HG03025 (cell line): ENCODE results near the gene TSPAN18.

ENCODE experiments used
- ATAC-seq: cut with Tn5 transposase; IDR thresholded peaks from one replicate; pipeline ENCODE4 v1.9.1; 2021; ENCODE audit warnings: mild to moderate bottlenecking, moderate library complexity; ENCODE audit not compliant: unreplicated experiment, low FRiP score

Gene TSPAN18

DNA sequence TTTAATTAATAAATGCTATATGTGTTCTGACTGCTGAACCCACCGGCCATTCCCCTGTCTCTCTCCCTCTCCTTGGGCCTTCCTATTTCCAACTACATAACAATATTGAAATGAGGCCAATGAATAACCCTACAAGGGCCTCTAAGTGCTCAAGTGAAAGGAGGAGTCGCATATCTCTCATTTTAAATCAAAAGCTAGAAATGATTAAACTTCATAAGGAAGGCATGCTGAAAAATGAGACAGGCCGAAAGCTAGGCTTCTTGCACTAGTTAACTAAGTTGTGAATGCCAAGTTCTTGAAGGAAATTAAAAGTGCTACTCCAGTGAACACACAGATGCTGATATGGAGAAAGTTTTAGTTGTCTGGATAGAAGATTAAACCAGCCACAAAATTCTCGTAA, 109.2 kb downstream of the TSPAN18 start:
- ATAC-seq, result no peak

DNA sequence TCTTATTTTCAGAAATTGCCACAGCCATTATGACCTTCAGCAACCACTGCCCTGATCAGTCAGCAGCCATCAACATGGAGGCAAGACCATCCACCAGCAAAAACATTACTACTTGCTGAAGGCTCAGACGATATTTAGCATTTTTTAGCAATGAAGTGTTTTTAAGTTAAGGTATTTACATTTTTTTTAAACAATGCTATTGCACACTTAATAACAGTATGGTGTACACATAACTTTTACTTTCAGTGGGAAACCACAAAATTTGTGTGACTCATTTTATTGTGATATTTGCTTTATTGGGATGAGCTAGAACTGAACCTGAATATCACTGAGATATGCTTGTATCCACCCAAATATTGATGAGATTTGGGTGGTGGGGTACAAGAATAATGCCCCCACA, 110.9 kb downstream of the TSPAN18 start:
- ATAC-seq, result no peak

DNA sequence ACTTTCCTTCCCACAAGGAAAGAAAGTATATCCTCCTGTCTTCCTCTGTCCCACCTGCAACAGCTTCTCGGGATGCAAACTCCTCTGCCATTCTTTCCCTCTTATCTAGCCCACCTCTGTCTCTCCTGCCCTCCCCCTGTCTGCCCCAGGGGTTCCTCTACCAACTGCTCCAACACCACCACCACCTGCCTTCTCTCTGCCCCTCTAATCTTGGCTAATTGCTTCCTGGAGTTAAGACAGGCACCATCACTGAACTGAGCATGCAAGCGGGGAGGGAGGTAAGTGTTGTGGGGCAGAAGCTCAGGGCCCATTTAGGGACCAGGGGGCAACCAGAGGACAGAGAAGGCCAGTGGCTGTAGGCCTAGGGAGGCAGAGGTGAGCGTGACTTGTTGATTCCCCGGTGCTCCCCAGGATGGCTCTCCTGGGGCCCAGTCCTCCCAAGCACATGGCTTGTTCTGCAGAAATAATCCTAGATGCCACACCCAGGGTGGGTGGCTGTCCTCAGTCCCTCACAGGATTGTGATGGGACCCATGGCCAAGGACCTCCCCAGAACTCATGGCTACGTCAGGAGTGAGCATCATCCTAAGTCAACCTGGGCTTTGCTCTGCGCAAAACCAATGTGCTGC, 112.8 kb downstream of the TSPAN18 start:
- no peak for ATAC-seq

DNA sequence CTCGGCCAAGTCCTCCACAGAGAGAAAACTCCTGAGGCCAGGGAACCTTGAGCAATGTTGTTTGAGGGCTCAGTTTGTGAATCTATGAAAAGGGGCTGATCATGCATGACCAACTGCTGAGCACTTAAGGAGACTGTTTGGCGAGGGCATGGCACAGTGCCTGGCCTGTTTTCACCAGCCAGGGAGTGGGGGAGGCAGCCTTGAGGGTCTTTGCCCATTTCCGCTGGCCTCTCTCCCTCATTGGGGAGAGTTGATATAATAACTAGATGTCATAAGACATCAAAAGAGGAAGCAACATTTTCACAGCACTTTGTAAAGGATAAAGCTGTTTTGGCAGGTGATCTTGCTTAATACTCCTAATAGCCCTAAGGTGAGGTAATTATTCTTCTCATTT, 113.3 kb downstream of the TSPAN18 start:
- no peak for ATAC-seq

DNA sequence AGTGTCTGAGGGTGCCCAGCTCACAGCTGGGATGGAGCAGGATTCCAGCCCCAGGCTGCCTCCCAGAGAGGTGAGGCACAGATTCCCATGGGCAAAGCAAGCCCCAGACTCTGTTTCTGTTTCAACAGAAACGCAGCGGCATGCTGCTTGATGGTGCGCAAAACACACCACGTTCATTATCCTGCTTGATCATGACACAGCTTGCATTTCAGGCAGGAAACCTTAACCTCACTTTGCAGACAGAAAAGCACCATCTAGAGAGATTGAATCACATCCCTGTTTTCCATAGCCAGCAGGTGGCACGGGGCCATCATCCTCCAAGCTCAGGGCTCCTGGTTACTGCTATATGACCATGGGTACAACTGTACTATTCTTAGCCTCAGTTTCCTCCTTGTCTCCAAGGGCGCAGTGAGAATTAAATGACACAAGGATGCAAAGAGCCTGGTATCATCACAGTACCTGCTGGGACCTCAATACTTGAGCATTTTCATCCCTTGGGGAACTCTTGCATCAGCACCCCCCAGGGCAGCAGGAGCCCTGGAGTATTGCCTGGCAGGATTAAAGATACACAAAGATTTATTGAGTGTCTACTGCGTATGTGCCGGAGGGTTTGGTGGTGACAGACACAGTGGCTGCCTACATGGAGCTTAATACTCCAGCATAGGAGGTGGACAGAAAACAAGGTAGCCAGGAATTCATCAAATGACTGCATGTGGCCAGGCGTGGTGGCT, 113.9 kb downstream of the TSPAN18 start:
- ATAC-seq, result no peak

DNA sequence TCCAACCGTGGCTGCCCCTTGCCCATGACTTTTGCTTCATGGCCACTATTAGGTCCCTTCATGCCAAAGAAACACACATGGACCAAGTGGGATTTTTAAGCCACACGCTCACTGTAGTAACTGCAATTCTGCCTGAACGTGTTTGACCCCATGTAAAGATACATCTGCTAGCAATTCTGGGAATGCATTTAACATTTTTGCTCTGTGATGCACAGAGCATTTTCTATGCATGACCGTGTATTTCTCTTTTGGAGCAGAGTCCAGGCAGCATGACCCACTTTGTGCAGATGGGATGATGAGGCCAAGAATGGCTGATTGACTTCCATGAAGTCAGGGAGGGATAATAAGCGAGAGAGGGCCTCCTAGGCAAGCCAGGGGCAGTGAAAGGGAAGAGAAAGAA, 115.5 kb downstream of the TSPAN18 start:
- ATAC-seq, result no peak

DNA sequence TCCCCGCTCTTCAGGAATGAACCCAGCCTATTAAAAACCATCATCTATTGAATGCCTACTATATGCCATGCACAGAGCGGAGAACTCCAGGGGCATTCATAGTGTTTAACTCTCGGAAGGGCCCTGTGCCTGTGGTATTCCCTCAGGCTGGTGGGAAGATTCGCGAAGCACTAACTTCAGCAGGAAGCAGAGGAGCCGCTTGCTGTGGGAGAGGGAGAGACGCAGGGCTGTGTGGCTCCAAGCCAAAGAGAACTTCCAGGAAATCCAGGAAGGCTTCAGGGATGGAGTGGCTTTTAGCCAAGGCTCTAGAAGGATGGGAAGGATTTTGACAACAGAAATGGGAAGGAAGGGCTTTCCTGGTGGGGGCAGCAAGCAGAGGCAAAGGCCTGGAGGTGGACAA, 120.1 kb downstream of the TSPAN18 start:
- ATAC-seq, result no peak

DNA sequence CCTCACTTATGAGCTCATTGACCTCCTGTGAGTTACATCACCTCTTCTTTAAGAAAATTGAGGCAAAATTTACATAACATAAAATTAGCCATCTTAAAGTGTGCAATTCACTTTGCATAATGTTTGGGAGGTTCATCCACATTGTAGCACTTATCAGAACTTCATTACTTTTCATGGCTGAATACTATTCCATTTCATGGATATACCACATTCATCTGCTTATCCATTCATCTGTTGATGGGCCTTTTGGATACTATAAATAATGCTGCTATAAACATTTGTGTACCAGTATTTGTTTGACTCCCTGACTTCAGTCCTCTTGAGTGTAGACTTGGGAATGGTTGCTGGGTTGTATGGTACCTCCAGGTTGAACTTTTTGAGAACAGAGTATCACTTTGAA, 120.6 kb downstream of the TSPAN18 start:
- ATAC-seq, result no peak

DNA sequence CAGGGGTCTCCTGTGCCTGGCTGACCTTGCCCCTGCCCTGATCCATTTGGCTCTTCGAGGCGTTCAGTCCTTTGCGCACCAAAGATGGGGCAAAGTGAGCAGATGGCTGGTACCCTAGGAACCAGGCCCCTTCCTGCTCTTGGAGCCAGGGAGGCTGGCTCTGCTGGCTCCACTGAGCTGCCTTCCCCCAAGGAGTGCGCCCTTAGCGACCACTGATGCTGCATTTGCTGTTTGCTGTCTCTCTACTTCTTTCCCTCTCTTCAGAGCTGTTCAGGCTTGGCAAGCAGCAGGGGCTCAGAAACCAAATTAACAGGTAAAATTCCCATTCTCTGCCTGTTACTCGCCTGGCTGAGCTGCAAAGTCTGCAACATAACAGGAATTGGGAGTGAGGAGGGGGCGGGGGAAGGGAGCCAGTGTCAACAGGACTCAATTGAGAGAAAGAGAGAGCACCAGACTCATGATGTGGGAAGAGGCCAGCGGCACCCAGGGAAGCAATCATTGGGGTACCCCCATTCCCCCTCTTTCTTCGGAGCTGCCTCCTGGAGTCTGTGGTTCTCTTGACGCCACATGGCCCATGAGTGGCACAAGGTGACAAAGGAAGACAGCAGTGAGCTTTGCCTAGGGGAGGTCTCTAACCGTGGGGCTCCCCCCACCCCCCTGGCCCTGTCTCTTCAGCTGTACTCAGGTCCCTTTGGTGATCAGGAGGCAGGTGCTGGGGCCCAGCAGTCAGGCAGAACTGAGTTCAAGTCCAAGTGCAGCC, 121.6 kb downstream of the TSPAN18 start:
- ATAC-seq, result no peak

DNA sequence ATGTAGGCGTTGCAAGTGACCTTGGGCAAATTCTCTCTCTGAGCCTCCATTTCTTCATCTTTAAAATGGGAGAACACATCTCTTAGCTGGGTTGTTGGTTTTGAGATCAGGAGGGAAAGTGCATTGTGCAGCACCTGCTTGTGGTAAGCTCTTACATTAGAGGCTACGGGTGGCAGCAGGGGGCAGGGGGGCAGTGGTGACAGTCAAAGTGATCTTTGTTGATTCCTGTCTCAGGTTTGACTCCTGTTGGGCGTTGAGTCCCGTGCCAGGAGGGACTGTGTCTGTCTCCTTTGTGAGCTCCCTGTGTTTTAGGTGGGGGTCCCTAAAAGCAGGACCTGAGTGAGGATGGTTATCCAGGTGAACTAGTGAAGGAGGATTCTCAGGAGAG, 122.2 kb downstream of the TSPAN18 start:
- ATAC-seq, result no peak

DNA sequence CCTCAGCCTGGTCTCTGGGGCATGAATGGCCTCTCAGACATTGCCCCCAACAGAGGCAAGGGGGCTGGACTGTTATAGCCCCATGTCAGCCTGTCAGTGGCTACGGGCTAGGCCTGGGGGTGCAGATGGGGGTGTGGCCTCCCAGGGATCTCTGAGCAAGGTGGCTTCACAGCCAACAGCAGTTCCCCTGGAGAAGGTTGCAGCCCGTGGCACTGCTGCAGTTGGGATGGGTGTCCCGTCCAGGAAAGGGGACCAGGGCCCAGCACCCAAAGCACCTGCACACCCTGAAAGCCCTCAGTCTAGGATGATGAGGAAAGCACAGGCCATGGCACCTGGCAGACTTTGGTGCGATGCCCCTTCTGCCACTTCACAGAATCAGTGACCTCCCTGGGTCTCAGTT, 122.7 kb downstream of the TSPAN18 start:
- ATAC-seq, result no peak

DNA sequence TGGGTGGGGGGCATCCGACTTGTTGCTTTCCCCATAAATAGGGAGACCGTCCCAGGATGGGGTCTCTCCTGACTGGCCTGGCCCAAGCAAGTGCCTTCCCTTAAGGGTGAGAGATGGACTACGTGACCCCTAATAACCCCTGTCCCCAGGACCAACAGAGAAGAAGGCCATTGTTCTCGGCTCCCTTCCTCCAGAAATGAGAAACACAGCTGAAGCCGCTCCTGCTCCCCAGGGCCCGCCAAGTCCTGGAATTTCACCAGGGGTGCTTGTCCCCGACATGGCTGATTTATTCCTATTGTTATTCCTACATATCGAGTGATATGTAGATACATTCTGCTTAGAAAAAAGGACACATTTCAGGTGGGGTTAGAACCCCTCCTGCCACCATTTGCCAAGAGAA, 123.2 kb downstream of the TSPAN18 start:
- no peak for ATAC-seq

DNA sequence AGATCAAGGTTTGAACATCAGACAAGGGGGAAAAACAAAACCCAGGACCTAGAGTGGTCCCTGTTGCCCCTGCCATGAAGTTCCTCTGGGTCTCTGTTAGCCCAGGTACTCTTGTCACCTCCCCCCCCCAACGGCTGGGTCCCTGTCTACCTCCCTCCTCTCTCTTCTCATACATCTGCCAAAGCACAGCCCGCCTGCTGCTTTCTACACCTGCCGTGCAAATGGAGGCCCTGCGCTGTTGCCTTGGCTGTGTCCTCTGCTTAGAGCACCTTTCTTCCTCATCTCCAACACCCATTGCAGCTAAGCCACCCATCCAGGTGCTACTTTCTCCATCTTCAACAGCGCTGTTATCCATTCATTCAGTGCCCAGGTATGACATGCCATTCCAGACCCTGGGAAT, 124.7 kb downstream of the TSPAN18 start:
- no peak for ATAC-seq

DNA sequence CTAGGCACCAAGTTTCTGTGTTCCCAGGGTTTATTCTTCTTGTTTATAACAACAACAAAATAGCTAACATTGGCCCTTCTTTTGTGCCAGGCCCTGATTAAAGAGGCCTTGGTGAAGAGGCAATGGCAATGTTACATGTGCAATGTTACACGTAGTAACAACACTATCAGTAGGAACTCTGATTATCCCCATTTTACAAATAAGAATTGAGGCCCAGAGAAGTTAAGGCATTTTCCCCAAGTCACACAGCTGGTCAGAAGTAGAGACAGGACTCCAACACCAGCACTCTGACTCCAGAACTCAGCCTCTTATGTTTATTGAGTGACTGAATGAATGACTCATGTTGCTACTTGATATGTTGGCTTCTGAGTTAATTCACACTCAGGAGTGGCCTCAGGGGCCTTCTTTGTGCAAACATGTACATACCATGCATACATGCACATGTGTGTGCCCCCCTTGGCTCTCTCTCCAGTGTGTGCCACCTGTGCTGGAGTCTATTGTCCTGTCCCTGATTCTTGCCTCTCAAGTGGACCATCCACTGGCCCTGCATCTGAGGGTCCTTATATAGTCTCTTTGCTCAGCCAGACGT, 125.5 kb downstream of the TSPAN18 start:
- no peak for ATAC-seq

DNA sequence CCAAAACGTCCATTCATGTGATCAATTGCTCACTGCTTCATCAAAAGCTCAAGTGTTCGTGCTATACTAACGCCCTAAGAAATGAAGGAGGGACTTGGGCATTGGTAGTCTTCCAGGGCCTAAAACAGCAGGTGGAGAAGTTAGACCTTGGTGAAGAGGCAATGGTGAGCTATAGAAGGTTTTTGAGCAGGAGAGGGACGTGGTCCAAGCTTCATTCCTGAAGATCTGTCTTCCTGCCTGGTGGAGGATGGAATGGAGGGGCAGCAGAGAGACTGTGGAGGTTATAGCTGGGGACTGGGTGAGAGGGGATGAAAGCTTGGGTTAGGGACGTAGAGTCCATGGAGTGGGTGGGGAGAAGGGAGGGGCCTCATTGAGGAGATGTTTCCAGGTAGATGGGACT, 126.2 kb downstream of the TSPAN18 start:
- no peak for ATAC-seq

DNA sequence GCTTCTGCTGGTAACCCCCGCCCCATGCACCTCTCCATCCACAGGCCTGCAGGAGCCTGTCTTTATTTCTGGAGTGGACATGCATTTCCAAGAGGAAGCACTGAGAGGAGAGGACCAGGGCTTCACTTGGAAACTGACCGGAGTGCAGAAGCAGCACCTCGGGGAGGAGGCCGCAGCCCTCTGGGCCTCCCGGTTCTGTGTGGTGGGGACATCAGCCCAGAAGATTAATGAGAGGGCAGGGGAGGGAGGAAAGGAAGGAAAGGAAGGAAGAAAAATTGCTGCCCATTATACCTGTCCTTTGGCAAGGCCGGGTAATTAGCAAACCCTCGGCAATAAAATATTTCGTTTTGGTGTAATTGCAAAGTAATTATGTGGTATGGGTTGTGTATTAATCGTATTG, 126.9 kb downstream of the TSPAN18 start:
- ATAC-seq, result no peak

DNA sequence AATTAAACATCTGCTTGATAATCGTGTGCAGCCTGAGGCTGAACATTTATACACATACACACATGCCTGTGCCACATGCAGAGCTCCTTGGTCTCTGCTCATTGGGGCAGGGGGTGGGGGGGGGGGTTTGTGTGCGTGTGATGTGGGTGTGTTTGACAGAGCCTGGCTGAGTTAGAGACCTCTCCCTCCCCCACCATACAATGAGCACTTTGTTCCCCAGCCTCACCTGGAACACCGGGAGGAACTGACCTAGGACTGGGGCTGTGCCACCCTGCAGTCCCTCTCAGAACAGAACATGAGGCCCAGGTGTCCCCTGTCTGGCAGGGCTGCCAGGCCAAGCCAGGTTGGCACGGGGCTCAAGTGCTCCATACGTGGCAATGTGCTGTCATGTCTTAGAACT, 127.3 kb downstream of the TSPAN18 start:
- no peak for ATAC-seq

DNA sequence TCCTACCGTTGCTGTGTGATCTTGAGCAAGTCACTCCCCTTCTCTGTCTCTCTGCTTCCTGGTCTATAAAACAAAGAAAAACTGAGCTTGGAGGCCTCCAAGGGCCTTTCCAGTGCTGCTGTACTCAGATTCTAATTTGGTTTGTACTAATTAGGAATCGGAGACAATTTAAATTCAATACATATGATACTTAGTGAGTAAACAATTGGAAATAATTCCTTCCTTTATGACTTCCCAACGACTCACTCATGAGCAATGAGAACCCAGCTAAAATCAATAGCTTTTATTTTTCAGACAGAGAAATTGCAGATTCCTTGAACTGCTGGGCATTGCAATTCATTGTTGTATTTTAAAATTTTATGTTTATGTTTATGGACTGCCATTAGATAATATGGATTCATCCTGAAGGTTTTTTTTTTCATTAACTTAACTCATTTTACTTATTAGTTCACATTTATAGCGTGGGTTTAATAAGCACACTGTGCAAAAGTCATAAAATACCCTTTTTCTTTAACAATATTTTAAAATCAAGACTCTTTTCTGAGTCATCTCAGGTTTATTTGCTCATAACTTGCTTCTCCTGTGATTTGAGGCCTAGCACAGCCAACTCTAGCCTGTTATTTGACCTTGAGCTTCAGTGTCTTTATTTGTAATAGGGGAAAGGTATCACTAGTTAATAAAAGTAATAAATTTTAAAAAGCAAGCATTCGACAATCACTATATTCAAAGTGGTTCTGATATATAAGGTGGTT, 128.2 kb downstream of the TSPAN18 start:
- no peak for ATAC-seq

DNA sequence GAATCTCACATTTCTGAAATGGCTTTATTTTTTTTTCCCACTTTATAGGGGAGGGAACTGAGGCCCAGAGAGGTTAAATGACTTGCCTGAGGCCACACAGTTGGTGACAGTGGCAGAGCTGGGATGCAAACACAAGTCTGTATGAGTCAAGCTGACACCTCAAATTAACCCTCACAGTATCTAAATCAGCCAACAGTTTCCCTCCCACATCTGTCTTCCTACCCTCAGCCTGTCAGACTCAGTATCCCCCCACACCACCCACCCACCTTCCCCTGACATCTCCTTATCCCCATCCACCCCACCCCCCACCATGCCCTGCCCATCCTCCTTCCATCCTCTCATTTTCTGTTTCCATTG, 128.7 kb downstream of the TSPAN18 start:
- no peak for ATAC-seq

DNA sequence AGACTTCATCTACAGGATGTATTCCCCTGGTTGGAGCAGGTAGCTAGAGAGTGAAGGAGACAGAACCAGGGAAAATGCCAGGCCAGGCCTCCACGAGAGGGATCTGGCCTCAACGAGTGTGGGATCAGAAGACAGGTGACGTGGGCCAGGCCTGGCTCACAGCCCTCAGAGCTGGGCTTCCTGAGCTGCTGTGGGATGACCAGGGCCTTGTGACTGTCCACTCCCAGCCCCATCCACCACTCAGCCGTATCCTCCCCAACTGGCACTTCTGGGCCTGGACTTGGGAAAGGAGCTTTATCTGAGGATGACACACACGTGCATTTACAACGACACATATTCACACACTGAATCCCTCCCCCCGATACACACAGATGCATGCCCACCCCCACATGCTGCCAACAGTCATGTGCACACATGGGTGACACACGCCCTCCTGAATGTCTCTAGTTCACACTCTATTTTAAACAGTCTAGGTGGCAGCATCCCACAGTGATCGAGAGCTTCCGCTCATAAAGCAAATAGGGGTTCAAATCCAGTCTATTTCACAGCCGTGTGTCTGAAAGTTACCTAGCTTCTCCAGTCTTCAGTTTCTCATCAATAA, 130.8 kb downstream of the TSPAN18 start:
- no peak for ATAC-seq
